ENCODE results near the gene CORO1C.

- no peak for TF ChIP-seq CTCF (IDR thresholded peaks at IDR 0.05; ENCODE audit: borderline replicate concordance, extremely low read depth, low read length, poor library complexity, severe bottlenecking)
- TF ChIP-seq EZH2 (IDR thresholded peaks at IDR 0.05; ENCODE audit: borderline replicate concordance, low read depth, low read length, severe bottlenecking) = no peak
Measured at GRCh38 chr12:108633081-108633533, 98.2 kb downstream of the CORO1C start.

All from DND-41 (cell line).